ENCODE measurements around the gene CDK6. TPM values are rescaled to one million over a fixed set of nuclear protein-coding genes. Genes with fewer than 3 reads are reported as not detected.

Gene CDK6
- total and polyA plus RNA-seq, 2 of the 8 experiments (the other 6 are each of a cell fraction or from before 2014, with no cell fraction given) = 5.9 to 18.9 TPM

GRCh38 chr7:92645114-92646061 is 191.0 kb downstream of the CDK6 start:
- Histone ChIP-seq H3K79me2 (ENCODE audit: control insufficient read depth in 1 of 2, insufficient read depth in 2 of 2, low read length in 2 of 2) (no peaks in the 10 kb centered on the region), H3K36me3 (ENCODE audit: control insufficient read depth in 2 of 4, insufficient read depth in 4 of 4, low read length in 3 of 4) (no peaks in the 10 kb centered on the region), H3K23ac (ENCODE audit: insufficient read length) (no peak overlapping the region), H3K4me3 (ENCODE audit: extremely low read depth in 1 of 4, insufficient read depth in 2 of 4, low read depth in 3 of 4, low read length in 4 of 4) (no peak overlapping the region), H2BK12ac (ENCODE audit: low read depth, low read length) (no peak overlapping the region), H3K23me2 (ENCODE audit: low read depth, low read length) (no peaks in the 10 kb centered on the region), H3K14ac (ENCODE audit: insufficient read length) (no peak overlapping the region), H2BK5ac (ENCODE audit: low read depth, low read length) (no peak overlapping the region), H4K8ac (ENCODE audit: extremely low read depth, insufficient read depth, low read length) (no peak overlapping the region), H2BK15ac (ENCODE audit: low read length) (no peak overlapping the region), H3K56ac (replicated peaks; ENCODE audit: insufficient read length, low read depth, low read length) (no peak overlapping the region), H3K4ac (replicated peaks; ENCODE audit: insufficient read length, low read depth, low read length) (no peak overlapping the region), H3K79me1 (ENCODE audit: low read depth, low read length) (no peaks in the 10 kb centered on the region), H2BK20ac (ENCODE audit: low read length) (no peak overlapping the region), H2AFZ (ENCODE audit: low read length) (no peak overlapping the region), H2AK5ac (ENCODE audit: low read depth, low read length) (no peak overlapping the region), H4K91ac (replicated peaks; ENCODE audit: insufficient read length, low read length) (no peak overlapping the region), H4K5ac (ENCODE audit: insufficient read length, low read depth, low read length) (no peak overlapping the region), H3K18ac (ENCODE audit: extremely low read depth, low read length) (no peak overlapping the region), H3K9me3 (ENCODE audit: insufficient read depth in 2 of 2, low read depth in 1 of 2, low read length in 1 of 2) (no peaks in the 10 kb centered on the region), H3K4me1 (replicated peaks in 1 of 4; ENCODE audit: control insufficient read depth in 3 of 4, insufficient read depth in 4 of 4, low read length in 3 of 4) (no peaks in the 10 kb centered on the region), H2BK120ac (replicated peaks; ENCODE audit: low read depth, low read length) (no peak overlapping the region), H3K27ac (ENCODE audit: low read depth, low read length) (no peak overlapping the region), H3K9ac (replicated peaks in 1 of 4; ENCODE audit: extremely low read depth in 1 of 4, low read depth in 3 of 4, low read length in 3 of 4) (no peak overlapping the region), H4K20me1 (replicated peaks in 1 of 2; ENCODE audit: control insufficient read depth in 1 of 2, insufficient read depth in 2 of 2, low read length in 2 of 2) (no peaks in the 10 kb centered on the region), H3K27me3 (replicated peaks in 1 of 4; ENCODE audit: control insufficient read depth in 3 of 4, extremely low read depth in 1 of 4, insufficient read depth in 3 of 4, low read length in 3 of 4) (no peaks in the 10 kb centered on the region), H3K4me2 (ENCODE audit: insufficient read depth in 1 of 2, low read depth in 2 of 2, low read length in 2 of 2) (no peak overlapping the region)
- CTCF ChIA-PET (ENCODE audit: partially characterized antibody) = interaction anchor here (0.6 to 1.5 kb wide), 5 partner anchors 12 to 473 kb away, joined by 3 to 5 read pairs (median 4); no protein-coding TSS in a partner anchor
- WGBS, 2 experiments (ENCODE audit: extremely low coverage in 1 of 2, insufficient coverage in 1 of 2, insufficient read length in 1 of 2, insufficient replicate concordance in 2 of 2, low coverage in 1 of 2, low lambda C conversion rate in 2 of 2, missing lambda C conversion rate in 1 of 2) = 90% methylated on average over 11 of the region's 11 CpGs; no CpG with 5 or more reads in 1 of the 2 experiments
- POLR2A ChIA-PET (ENCODE audit: partially characterized antibody) = interaction anchor here (0.8 kb wide), 1 partner anchor 15 kb away, joined by 3 read pairs; no protein-coding TSS in a partner anchor
- DNase-seq (ENCODE audit: low read depth in 1 of 2, low spot score in 2 of 2) (no peak), FAIRE-seq (no peak)
- no peak for TF ChIP-seq BCL11A (IDR thresholded peaks at IDR 0.05; ENCODE audit: low read depth in 2 of 2, low read length in 2 of 2)

Data from H1 (cell line).